ENCODE data around the gene FMOD.
"Not testable (repeated sequence)": the region's sequence is repeated elsewhere in the genome, so short reads cannot be mapped to it uniquely, and the experiment has no call there.

The FMOD gene

GRCh38 chr1:203326830-203327683 is 23.9 kb downstream of the FMOD start:
- DNase-seq (ENCODE audit: low read depth in 2 of 2): peak; percentile 91 to 92

GRCh38 chr1:203325418-203326091 is 25.4 kb downstream of the FMOD start:
- no peak for DNase-seq (ENCODE audit: low read depth in 2 of 2)

- DNase-seq (ENCODE audit: low read depth in 2 of 2): no peak
Observed at GRCh38 chr1:203325026-203325417, 25.9 kb downstream of the FMOD start.

GRCh38 chr1:203324105-203325025 is 26.6 kb downstream of the FMOD start:
- no peak for DNase-seq (ENCODE audit: low read depth in 2 of 2)

GRCh38 chr1:203323587-203323986 is 27.3 kb downstream of the FMOD start:
- no peak for DNase-seq (ENCODE audit: low read depth in 2 of 2)

GRCh38 chr1:203322500-203323179 is 28.3 kb downstream of the FMOD start:
- no peak for DNase-seq (ENCODE audit: low read depth in 2 of 2)

GRCh38 chr1:203321273-203322052 is 29.5 kb downstream of the FMOD start:
- DNase-seq (ENCODE audit: low read depth in 2 of 2): no peak

- DNase-seq (ENCODE audit: low read depth in 2 of 2): no peak
Observed at GRCh38 chr1:203320591-203321272, 30.2 kb downstream of the FMOD start.

GRCh38 chr1:203318229-203318517 is 32.7 kb downstream of the FMOD start:
- DNase-seq (ENCODE audit: low read depth in 2 of 2): no peak

GRCh38 chr1:203317429-203318228 is 33.3 kb downstream of the FMOD start:
- no peak for DNase-seq (ENCODE audit: low read depth in 2 of 2)

- DNase-seq (ENCODE audit: low read depth in 2 of 2): no peak
Observed at GRCh38 chr1:203316626-203317093, 34.3 kb downstream of the FMOD start.

- not testable (repeated sequence) for DNase-seq (ENCODE audit: low read depth in 2 of 2)
Observed at GRCh38 chr1:203314025-203314759, 36.7 kb downstream of the FMOD start.

GRCh38 chr1:203311368-203312301 is 39.3 kb downstream of the FMOD start:
- no peak for DNase-seq (ENCODE audit: low read depth in 2 of 2)

GRCh38 chr1:203308923-203309331 is 42.0 kb downstream of the FMOD start:
- DNase-seq (ENCODE audit: low read depth in 2 of 2): no peak

- DNase-seq (ENCODE audit: low read depth in 2 of 2): no peak
Observed at GRCh38 chr1:203308328-203308922, 42.5 kb downstream of the FMOD start.

GRCh38 chr1:203307641-203308126 is 43.2 kb downstream of the FMOD start:
- DNase-seq (ENCODE audit: low read depth in 2 of 2): no peak

- no peak for DNase-seq (ENCODE audit: low read depth in 2 of 2)
Observed at GRCh38 chr1:203306965-203307541, 43.9 kb downstream of the FMOD start.

All from stimulated activated CD8-positive, alpha-beta memory T cell treated with anti-CD3 and anti-CD28 coated beads, Interleukin-15, amount 100 ng/mL, for 48 hours (primary cell).